Measurements from ENCODE around the gene GGPS1.
"Not testable (repeated sequence)": the region's sequence is repeated elsewhere in the genome, so short reads cannot be mapped to it uniquely, and the experiment has no call there.

GGPS1 gene

DNA sequence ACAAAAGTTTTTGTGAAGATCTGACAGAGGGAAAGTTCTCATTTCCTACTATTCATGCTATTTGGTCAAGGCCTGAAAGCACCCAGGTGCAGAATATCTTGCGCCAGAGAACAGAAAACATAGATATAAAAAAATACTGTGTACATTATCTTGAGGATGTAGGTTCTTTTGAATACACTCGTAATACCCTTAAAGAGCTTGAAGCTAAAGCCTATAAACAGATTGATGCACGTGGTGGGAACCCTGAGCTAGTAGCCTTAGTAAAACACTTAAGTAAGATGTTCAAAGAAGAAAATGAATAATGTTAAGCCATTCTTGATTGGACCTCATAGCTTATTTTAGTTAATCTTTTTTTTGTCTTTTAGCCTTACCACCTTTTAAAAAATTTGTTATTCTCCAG lies 14.1 kb downstream of the GGPS1 start:
- no peak for DNase-seq

DNA sequence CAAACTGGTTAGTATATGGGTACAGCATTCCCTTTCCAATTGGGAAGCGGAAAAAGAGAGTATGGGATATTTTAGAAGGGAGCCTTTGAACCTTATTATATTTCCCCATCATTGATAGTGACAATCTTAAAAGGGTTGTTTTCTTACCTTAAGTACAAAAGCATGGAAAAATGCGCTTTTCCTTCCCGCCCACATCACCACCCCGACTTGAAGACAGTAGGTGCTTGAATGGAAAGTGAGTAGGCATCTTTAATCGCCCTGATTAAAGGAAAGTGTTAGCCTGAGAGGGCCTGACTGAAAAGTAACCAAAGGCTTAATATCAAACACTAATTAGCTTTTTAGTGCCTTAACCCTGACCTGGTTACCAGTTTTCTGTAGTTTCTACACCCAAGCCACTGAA lies 15.4 kb downstream of the GGPS1 start:
- DNase-seq: no peak

DNA sequence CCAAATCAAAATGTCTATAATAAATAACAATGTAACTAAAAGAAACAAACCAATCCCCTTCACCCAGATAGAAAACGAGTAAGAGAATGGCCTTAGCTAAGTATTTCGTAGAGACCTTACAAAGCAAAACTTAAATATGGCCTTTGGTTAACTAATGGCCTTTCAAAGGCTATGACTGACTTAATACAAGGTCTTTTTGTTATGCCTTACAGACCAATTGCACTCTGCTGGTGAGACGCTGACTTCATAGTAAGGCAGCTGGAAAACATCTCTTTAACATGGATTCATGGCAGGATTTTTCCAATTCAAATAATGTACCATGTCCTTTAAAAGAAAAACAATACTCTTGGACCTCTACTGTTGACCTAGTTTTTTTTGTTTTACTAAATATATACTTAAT lies 23.1 kb downstream of the GGPS1 start:
- DNase-seq: no peak

- no peak for DNase-seq
These were observed 23.5 kb downstream of the GGPS1 start for GRCh38 chr1:235351898-235352297.

GRCh38 chr1:235357485-235358373 lies 29.4 kb downstream of the GGPS1 start:
- no peak for DNase-seq

- no peak for DNase-seq
These were observed 30.5 kb downstream of the GGPS1 start for GRCh38 chr1:235358899-235359298.

- not testable (repeated sequence) for DNase-seq
These were observed 35.8 kb downstream of the GGPS1 start for GRCh38 chr1:235364189-235364588.

DNA sequence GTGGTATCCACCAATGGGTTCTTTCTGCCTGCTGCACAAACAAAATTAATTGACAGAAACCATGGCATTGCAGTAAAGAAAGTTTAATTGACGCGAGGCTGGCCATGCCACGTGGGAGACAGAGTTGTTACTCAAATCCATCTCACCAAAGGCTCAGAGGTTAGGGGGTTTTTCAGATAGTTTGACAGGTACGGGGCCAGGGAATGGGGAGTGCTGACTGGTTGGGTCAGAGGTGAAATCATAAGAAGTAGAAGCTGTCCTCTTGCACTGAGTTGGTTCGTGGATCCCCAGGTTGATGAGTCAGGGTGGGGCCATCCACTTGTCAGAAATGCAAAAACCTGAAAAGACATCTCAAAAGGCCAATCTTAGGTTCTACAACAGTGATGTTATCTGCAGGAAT lies 37.9 kb downstream of the GGPS1 start:
- DNase-seq: no peak

DNA sequence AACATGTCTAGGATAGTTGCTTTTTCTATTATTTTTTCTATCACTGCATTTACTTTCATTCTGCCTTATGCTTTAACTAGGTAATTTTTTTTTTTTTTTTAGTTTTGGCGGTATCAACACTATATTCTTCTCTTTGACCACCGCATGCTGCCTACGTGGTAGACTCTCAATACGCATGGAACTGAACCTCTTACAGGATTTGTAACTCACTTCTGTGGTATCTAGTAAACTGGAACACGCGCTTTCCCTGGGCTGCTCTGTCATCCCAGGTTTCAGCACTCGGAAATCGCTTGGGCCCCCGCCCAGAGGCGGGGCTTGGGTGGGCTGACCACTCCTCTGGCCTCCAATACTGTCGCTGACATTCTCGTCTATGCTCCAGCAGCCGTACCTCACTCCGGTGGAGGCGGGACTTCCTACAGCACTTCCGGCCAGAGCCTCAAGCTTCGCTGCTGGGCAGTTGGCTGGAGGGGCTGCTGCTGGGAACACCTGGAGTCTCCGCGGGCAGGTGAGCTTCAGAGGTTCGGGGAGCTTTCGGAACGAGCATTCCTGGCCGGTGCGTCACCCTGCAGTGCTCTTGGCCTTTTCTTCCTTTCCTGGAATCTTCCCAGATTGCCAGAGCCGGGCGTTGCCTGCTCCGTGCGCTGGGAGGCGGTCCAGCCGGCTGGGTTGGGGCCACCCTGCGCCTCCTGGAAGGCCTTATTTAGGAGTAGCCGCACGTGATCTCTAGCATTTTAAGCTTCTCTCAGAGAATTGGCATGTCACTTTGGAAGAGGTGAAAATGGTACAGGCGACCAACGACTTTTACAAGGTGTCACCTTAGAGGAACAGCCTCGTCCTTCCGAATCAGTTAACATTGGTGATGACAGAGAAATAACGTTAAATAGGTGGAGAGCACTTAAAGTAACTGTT lies 38.9 kb downstream of the GGPS1 start, which contains the start of gene TBCE:
TBCE (plus strand) TSS at position 428 of the 909 bp plus-strand sequence. CDS start 12,623 bp downstream, outside the sequence.
- DNase-seq: peak; percentile 96 to 97

DNA sequence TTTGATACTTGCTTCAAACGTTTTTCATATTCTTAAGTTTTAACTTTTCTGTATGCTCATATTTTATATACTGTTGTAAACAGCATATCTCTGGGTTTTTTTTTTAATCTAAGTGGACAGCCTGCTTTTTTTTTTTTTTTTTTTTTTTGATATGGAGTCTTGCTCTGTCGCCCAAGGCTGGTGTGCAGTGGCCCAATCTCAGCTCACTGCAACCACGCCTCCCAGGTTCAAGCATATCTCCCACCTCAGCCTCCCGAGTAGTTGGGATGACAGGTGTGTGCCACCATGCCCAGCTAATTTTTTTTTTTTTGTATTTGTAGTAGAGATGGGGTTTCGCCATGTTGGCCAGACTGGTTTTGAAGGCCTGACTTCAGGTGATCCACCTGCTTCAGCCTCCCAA lies 40.1 kb downstream of the GGPS1 start:
- DNase-seq: no peak

- no peak for DNase-seq
These were observed 41.4 kb downstream of the GGPS1 start for GRCh38 chr1:235369802-235370201.

GRCh38 chr1:235375919-235376605 lies 47.7 kb downstream of the GGPS1 start:
- no peak for DNase-seq

DNA sequence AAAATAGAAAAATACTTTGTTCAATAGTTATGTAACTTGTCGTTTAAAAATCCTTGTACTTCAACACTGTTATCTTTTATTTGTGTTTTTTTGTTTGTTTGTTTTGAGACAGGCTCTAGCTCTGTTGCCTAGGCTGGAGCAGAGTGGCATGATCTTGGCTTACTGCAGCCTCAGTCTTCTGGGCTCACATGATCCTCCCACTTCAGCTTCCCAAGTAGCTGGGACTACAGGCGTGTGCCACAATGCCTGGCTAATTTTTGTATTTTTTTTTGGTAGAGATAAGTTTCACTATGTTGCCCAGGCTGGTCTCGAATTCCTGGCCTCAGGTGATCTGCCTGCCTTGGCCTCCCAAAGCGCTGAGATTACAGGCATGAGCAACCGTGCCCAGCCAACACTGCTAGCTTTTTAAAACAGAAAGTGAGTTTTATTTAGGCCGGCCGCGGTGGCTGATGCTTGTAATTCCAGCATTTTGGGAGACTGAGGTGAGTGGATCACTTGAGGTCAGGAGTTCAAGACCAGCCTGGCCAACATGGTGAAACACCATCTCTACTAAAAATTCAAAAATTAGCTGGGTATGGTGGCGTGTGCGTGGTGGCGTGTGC lies 49.9 kb downstream of the GGPS1 start:
- not testable (repeated sequence) for DNase-seq

DNA sequence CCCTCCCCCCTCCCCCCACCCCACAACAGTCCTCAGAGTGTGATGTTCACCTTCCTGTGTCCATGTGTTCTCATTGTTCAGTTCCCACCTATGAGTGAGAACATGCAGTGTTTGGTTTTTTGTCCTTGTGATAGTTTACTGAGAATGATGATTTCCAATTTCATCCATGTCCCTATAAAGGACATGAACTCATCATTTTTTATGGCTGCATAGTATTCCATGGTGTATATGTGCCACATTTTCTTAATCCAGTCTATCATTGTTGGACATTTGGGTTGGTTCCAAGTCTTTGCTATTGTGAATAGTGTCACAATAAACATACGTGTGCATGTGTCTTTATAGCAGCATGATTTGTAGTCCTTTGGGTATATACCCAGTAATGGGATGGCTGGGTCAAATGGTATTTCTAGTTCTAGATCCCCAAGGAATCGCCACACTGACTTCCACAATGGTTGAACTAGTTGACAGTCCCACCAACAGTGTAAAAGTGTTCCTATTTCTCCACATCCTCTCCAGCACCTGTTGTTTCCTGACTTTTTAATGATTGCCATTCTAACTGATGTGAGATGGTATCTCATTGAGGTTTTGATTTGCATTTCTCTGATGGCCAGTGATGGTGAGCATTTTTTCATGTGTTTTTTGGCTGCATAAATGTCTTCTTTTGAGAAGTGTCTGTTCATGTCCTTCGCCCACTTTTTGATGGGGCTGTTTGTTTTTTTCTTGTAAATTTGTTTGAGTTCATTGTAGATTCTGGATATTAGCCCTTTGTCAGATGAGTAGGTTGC lies 53.8 kb downstream of the GGPS1 start:
- not testable (repeated sequence) for DNase-seq

DNA sequence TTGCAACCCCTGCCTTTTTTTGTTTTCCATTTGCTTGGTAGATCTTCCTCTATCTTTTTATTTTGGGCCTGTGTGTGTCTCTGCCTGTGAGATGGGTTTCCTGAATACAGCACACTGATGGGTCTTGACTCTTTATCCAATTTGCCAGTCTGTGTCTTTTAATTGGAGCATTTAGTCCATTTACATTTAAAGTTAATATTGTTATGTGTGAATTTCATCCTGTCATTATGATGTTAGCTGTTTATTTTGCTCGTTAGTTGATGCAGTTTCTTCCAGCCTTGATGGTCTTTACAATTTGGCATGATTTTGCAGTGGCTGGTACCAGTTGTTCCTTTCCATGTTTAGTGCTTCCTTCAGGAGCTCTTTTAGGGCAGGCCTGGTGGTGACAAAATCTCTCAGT lies 57.3 kb downstream of the GGPS1 start:
- DNase-seq: not testable (repeated sequence)

DNA sequence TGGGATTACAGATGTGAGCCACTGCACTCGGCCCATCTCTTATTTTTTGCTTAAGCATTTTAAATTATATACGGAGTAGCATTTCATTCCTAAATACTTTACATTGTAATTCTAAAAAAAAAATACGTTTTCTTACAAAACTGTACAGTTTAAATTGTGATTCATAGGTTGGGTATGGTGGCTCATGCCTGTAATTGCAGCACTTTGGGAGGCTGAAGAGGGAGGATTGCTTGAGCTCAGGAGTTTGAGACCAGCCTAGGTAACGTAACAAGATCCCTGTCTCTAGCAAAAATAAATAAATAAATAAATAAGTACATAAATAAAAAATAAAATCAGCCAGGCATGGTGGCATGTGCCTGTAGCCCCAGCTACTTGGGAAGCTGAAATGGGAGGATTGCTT lies 63.5 kb downstream of the GGPS1 start:
- no peak for DNase-seq

Data from Kasumi-1 (cell line).